Osteoblast (primary cell): ENCODE measurements around the gene HSPA1L. TPM values are rescaled to one million over a fixed set of nuclear protein-coding genes. Genes with fewer than 3 reads are reported as not detected.
"Not testable (repeated sequence)": the region's sequence is repeated elsewhere in the genome, so short reads cannot be mapped to it uniquely, and the experiment has no call there.

Source experiments
- DNase-seq: peaks from one replicate; pipeline ENCODE4 v3.0.0; 2011; ENCODE audit warnings: low spot score, mixed read lengths; ENCODE audit not compliant: insufficient read length; ENCODE audit errors: missing footprints
- H2AFZ ChIP-seq: 2 replicates; pipeline ENCODE4 v1.6.0; 2011; ENCODE audit warnings: mild to moderate bottlenecking, low read length
- H3K27ac ChIP-seq: 2 replicates; pipeline ENCODE4 v1.5.1; 2011; ENCODE audit warnings: mild to moderate bottlenecking, low read depth, low read length, moderate library complexity
- H3K27me3 ChIP-seq: 2 replicates; pipeline ENCODE4 v1.6.0; 2012; ENCODE audit warnings: mild to moderate bottlenecking, control low read depth, inconsistent platforms, low read length, moderate library complexity; ENCODE audit not compliant: insufficient read depth
- H3K36me3 ChIP-seq: 2 replicates; pipeline ENCODE4 v1.5.1; 2011; ENCODE audit warnings: mild to moderate bottlenecking, low read length, control low read depth, moderate library complexity; ENCODE audit not compliant: insufficient read depth
- H3K4me1 ChIP-seq: 2 replicates; pipeline ENCODE4 v1.5.1; 2011; ENCODE audit warnings: mild to moderate bottlenecking, low read length, control low read depth, moderate library complexity; ENCODE audit not compliant: insufficient read depth
- H3K4me2 ChIP-seq: 2 replicates; pipeline ENCODE4 v1.6.0; 2011; ENCODE audit warnings: mild to moderate bottlenecking, low read length; ENCODE audit not compliant: insufficient read depth
- H3K4me3 ChIP-seq: fragments of 200-600 bp; sonication (generic); 3 replicates; pipeline ENCODE4 v1.5.1; 2012; ENCODE audit warnings: mild to moderate bottlenecking, low read length, inconsistent platforms; ENCODE audit not compliant: insufficient read depth
- H3K79me2 ChIP-seq: 2 replicates; pipeline ENCODE4 v1.6.0; 2012; ENCODE audit warnings: mild to moderate bottlenecking, low read length, control low read depth, inconsistent platforms; ENCODE audit not compliant: insufficient read depth
- H3K9me3 ChIP-seq: 2 replicates; pipeline ENCODE4 v1.5.1; 2011; ENCODE audit warnings: low read depth, low read length, control low read depth
- H4K20me1 ChIP-seq: 2 replicates; pipeline ENCODE4 v1.6.0; 2012; ENCODE audit warnings: mild to moderate bottlenecking, low read length, control low read depth; ENCODE audit not compliant: insufficient read depth
- CTCF ChIP-seq: IDR thresholded peaks from 2 replicates; pipeline ENCODE4 v1.5.1; 2011; ENCODE audit warnings: mild to moderate bottlenecking, low read depth, low read length, moderate library complexity; ENCODE audit errors: extremely low read depth
- total RNA-seq: library from RNA; depleted of rRNA; stranded (reverse); fragments of >200 nt; gene quantifications from 2 replicates; pipeline ENCODE4 v1.2.3, GENCODE V29; 2012

The HSPA1L gene
- total RNA-seq, 1 donor, result 0.72 TPM

DNA sequence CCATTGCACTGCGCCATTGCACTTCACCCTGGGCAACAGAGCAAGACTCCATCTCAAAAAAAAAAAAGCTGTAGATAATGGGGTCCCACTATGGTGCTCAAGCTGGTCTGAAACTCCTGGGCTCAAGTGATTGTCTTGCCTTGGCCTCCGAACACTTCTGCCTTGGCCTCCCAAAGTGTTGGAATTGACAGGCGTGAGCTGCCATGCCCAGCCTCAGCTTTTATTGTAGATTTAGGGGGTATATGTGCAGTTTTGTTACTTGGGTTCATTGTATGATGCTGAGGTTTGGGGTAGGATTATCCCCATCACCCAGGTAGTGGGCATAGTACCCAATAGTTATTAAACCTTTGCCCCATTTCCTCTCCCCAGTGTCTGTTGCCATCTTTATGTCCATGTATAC lies 23.9 kb upstream of the HSPA1L start:
- Histone ChIP-seq H3K4me2 (peak overlapping the region; percentile 53), H2AFZ (no peak overlapping the region), H3K4me1 (peaks cover 34% of the 10 kb centered on the region), H3K27ac (no peak overlapping the region), H3K27me3 (no peaks in the 10 kb centered on the region), H3K9me3 (no peaks in the 10 kb centered on the region), H3K4me3 (peak overlapping the region; percentile 3), H3K79me2 (peaks cover 40% of the 10 kb centered on the region), H3K36me3 (peaks cover 50% of the 10 kb centered on the region), H4K20me1 (peaks cover 48% of the 10 kb centered on the region)
- no peak for TF ChIP-seq CTCF
- DNase-seq, result peak; percentile 37

DNA sequence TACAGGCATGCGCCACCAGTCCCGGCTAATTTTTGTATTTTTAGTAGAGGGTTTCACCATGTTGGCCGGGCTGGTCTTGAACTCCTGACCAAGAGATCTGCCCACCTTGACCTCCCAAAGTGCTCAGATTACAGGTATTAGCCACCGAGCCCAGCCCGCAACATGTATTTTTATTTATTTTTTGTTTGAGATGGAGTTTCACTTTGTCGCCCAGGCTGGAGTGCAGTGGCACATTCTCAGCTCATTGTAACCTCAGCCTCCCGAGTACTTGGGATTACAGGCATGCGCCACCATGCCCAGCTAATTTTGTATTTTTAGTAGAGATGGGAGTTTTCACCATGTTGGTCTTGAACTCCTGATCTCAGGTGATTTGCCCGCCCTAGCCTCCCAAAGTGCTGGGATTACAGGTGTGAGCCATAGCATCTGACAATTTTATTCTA lies 23.1 kb upstream of the HSPA1L start:
- not testable (repeated sequence) for H3K27me3 ChIP-seq, H2AFZ ChIP-seq, H3K27ac ChIP-seq, DNase-seq, H3K9me3 ChIP-seq
- Histone ChIP-seq H3K4me1 (peaks cover 34% of the 10 kb centered on the region), H3K36me3 (peaks cover 50% of the 10 kb centered on the region), H3K4me3 (peak overlapping the region; percentile 91), H3K4me2 (peak overlapping the region; percentile 99), H4K20me1 (peaks cover 48% of the 10 kb centered on the region), H3K79me2 (peaks cover 40% of the 10 kb centered on the region)

DNA sequence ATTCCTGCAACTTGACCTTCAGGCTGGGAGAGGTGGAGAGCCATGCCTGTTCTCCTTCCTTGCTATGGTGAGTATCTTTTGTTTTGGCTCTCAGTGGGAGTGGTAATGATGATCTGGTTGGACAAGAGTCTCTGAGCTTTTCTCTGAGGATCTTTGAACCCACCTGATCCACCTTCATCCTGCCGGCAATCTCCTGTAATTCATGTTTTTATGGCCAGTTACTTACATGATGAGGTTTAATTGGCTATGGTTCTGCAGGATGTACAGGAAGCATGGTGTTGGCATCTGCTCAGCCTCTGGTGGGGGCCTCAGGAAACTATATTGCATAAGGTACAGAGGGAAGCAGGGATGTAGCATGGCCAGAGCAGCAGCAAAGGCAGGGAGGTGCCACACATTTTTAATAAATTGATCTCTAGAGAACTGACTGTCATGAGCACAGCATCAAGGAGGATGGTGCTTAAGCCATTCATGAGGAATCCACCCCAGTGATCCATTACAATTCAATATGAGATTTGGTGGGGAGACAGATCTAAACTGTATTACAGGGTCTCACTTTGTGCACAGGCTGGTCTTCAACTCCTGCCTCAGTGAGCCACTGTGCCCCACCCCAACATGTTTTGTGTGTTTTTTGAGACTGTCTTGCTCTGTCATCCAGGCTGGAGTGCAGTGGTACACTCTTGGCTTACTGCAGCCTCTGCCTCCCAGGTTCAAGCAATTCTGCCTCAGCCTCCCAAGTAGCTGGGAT lies 22.5 kb upstream of the HSPA1L start:
- Histone ChIP-seq H3K36me3 (peaks cover 50% of the 10 kb centered on the region), H3K79me2 (peaks cover 40% of the 10 kb centered on the region), H3K9me3 (no peaks in the 10 kb centered on the region), H3K27me3 (no peaks in the 10 kb centered on the region), H4K20me1 (peaks cover 48% of the 10 kb centered on the region), H3K4me1 (peaks cover 34% of the 10 kb centered on the region), H3K4me3 (peak overlapping the region; percentile 91), H2AFZ (no peak overlapping the region), H3K27ac (peak overlapping the region; percentile 100), H3K4me2 (peak overlapping the region; percentile 99)
- DNase-seq, result peak; percentile 58
- no peak for TF ChIP-seq CTCF

DNA sequence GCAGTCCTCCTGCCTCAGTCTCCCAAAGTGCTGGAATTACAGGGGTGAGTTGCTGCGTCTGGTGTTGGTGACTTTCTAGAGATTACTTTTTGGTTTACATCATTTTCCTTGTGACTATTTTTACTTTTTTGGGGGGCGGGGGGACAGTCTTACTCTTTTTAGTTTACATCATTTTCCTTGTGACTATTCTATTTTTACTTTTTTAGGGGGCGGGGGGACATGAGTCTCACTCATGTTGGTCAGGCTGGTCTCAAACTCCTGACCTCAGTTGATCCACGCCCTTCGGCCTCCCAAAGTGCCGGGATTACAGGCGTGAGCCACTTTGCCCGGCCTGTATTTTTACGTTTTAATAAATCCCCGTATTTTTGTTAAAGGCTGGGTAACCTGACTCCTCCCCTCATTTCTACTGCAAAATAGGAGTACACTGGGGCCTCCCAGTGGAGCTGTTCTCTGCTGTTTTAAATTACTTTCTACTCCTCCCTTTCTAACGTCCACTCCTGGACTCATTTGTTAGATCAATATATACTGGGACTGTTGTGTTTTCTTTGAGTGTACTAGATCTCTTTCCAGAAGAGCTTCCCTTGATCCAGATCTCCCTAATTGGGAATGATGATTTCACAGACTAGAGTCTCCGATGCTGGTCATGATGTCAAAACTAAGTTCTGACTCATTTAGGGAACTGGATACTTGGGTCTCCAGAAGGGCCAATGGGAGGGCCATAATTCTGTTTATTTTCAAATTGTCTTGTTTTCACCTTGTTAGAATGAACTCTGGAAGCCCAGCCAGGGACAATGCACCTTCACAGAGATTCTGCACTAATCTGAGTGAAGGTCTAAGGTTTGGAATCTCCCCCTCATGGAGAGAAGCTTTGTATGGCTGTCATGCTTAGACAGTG lies 21.6 kb upstream of the HSPA1L start:
- H3K27me3 ChIP-seq, result no peaks in the 10 kb centered on the region
- peak overlapping the region; percentile 100 for H3K27ac ChIP-seq
- peaks cover 41% of the 10 kb centered on the region for H3K79me2 ChIP-seq
- H3K9me3 ChIP-seq, result no peaks in the 10 kb centered on the region
- peak; percentile 90 for DNase-seq
- peak; percentile 18 for TF ChIP-seq CTCF
- H2AFZ ChIP-seq, result no peak overlapping the region
- peaks cover 48% of the 10 kb centered on the region for H4K20me1 ChIP-seq
- H3K4me2 ChIP-seq, result peak overlapping the region; percentile 99
- H3K36me3 ChIP-seq, result peaks cover 50% of the 10 kb centered on the region
- H3K4me1 ChIP-seq, result peaks cover 34% of the 10 kb centered on the region
- peak overlapping the region; percentile 91 for H3K4me3 ChIP-seq
